ENCODE data around the gene PEX5L. TPM values are rescaled to one million over a fixed set of nuclear protein-coding genes. Genes with fewer than 3 reads are reported as not detected.
"Not testable (repeated sequence)": the region's sequence is repeated elsewhere in the genome, so short reads cannot be mapped to it uniquely, and the experiment has no call there.

Gene PEX5L
- total and polyA plus RNA-seq, 2 experiments from 2014 or later, result 0.13 to 0.63 TPM

DNA sequence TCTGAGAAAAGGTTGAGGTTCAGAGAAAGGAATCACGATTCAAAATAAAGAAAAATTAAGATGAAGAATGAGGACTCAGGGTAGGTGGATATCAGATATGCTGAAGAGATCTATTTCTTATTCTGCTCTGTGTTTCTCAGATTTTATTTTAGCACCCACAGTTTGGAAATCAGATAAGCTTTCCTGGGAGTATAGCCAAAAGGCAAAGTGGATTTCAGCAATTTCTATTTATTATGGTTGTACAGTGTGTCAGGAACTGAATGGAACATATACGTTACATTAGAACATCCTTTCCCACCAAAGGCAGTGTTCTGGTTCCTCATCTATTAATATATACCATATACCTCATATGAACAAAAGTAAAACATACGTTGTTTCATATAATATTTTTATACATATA is 18.9 kb downstream of the PEX5L start:
- TF ChIP-seq, protein P1, sequence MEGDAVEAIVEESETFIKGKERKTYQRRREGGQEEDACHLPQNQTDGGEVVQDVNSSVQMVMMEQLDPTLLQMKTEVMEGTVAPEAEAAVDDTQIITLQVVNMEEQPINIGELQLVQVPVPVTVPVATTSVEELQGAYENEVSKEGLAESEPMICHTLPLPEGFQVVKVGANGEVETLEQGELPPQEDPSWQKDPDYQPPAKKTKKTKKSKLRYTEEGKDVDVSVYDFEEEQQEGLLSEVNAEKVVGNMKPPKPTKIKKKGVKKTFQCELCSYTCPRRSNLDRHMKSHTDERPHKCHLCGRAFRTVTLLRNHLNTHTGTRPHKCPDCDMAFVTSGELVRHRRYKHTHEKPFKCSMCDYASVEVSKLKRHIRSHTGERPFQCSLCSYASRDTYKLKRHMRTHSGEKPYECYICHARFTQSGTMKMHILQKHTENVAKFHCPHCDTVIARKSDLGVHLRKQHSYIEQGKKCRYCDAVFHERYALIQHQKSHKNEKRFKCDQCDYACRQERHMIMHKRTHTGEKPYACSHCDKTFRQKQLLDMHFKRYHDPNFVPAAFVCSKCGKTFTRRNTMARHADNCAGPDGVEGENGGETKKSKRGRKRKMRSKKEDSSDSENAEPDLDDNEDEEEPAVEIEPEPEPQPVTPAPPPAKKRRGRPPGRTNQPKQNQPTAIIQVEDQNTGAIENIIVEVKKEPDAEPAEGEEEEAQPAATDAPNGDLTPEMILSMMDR (IDR thresholded peaks at IDR 0.05; ENCODE audit: poor library complexity), result no peak
- no peak for TF ChIP-seq EZH2phosphoT487 (IDR thresholded peaks at IDR 0.05; ENCODE audit: low read depth, severe bottlenecking, unreplicated experiment)
- TF ChIP-seq EZH2 (IDR thresholded peaks at IDR 0.05; ENCODE audit: borderline replicate concordance), result no peak
- DNase-seq (ENCODE audit: low spot score), result no peak
- no peaks in the 10 kb centered on the region for H3K4me1 ChIP-seq (ENCODE audit: insufficient read depth)
- no peaks in the 10 kb centered on the region for H3K36me3 ChIP-seq (replicated peaks; ENCODE audit: insufficient read depth, low read depth)
- no peaks in the 10 kb centered on the region for H3K79me2 ChIP-seq
- no peaks in the 10 kb centered on the region for H4K20me1 ChIP-seq (ENCODE audit: insufficient read depth, poor library complexity, severe bottlenecking)
- H3K9me3 ChIP-seq (ENCODE audit: low read depth), result no peaks in the 10 kb centered on the region
- H3K27ac ChIP-seq, result no peak overlapping the region
- WGBS (ENCODE audit: low lambda C conversion rate, missing lambda C conversion rate), result 87% methylated on average over 3 of the region's 3 CpGs
- no peak overlapping the region for H2AFZ ChIP-seq
- H3K4me3 ChIP-seq, result no peak overlapping the region
- H3K9me2 ChIP-seq (replicated peaks; ENCODE audit: insufficient read depth), result no peaks in the 10 kb centered on the region
- H3K27me3 ChIP-seq, result no peaks in the 10 kb centered on the region
- no peak overlapping the region for H3K4me2 ChIP-seq

- Histone ChIP-seq H2AFZ (no peak overlapping the region), H3K27me3 (no peaks in the 10 kb centered on the region), H3K4me2 (no peak overlapping the region), H3K4me1 (ENCODE audit: insufficient read depth) (no peaks in the 10 kb centered on the region), H3K4me3 (no peak overlapping the region), H3K79me2 (no peaks in the 10 kb centered on the region), H3K9me2 (replicated peaks; ENCODE audit: insufficient read depth) (no peaks in the 10 kb centered on the region), H4K20me1 (ENCODE audit: insufficient read depth, poor library complexity, severe bottlenecking) (no peaks in the 10 kb centered on the region), H3K36me3 (replicated peaks; ENCODE audit: insufficient read depth, low read depth) (no peaks in the 10 kb centered on the region), H3K27ac (no peak overlapping the region), H3K9me3 (ENCODE audit: low read depth) (no peaks in the 10 kb centered on the region)
- TF ChIP-seq EZH2phosphoT487 (IDR thresholded peaks at IDR 0.05; ENCODE audit: low read depth, severe bottlenecking, unreplicated experiment) (no peak), EZH2 (IDR thresholded peaks at IDR 0.05; ENCODE audit: borderline replicate concordance) (no peak)
- TF ChIP-seq, protein P1 (IDR thresholded peaks at IDR 0.05; ENCODE audit: poor library complexity), result no peak
- DNase-seq (ENCODE audit: low spot score), result no peak
- 72% methylated on average over 3 of the region's 3 CpGs for WGBS (ENCODE audit: low lambda C conversion rate, missing lambda C conversion rate)
These were observed 24.8 kb downstream of the PEX5L start for GRCh38 chr3:180011927-180012326.

- H3K36me3 ChIP-seq (replicated peaks; ENCODE audit: insufficient read depth, low read depth); DNase-seq (ENCODE audit: low spot score); H3K9me3 ChIP-seq (ENCODE audit: low read depth); H4K20me1 ChIP-seq (ENCODE audit: insufficient read depth, poor library complexity, severe bottlenecking); H2AFZ ChIP-seq; H3K4me2 ChIP-seq; H3K9me2 ChIP-seq (replicated peaks; ENCODE audit: insufficient read depth); H3K27ac ChIP-seq; H3K4me3 ChIP-seq; H3K27me3 ChIP-seq; H3K79me2 ChIP-seq; H3K4me1 ChIP-seq (ENCODE audit: insufficient read depth): not testable (repeated sequence)
- WGBS (ENCODE audit: low lambda C conversion rate, missing lambda C conversion rate), result 86% methylated on average over 3 of the region's 3 CpGs
These were observed 28.4 kb downstream of the PEX5L start for GRCh38 chr3:180008318-180008717.

DNA sequence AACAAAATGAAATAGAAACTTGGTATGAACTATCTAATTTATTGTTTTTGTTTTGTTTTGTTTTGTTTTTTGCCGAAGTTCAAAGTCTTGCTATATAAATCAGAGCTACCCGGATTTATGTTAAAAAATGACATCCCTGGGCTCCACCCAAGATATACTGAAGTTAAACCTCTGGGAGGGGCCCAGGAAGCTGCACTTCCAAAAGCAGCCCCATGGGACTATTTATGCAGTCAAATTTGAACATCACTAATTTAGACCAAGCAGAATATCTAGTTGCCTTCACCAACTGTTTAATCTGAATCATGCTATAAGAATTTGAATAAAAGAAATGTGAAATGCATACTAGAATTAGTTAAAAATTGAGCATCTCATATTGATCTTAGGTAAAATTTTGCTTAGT is 32.2 kb downstream of the PEX5L start:
- H3K27me3 ChIP-seq, result no peaks in the 10 kb centered on the region
- H3K4me1 ChIP-seq (ENCODE audit: insufficient read depth), result no peaks in the 10 kb centered on the region
- no peaks in the 10 kb centered on the region for H3K9me2 ChIP-seq (replicated peaks; ENCODE audit: insufficient read depth)
- H3K79me2 ChIP-seq, result no peaks in the 10 kb centered on the region
- H3K27ac ChIP-seq, result no peak overlapping the region
- H3K4me2 ChIP-seq, result no peak overlapping the region
- WGBS (ENCODE audit: low lambda C conversion rate, missing lambda C conversion rate), result 95% methylated on average over 2 of the region's 2 CpGs
- no peak for DNase-seq (ENCODE audit: low spot score)
- no peak overlapping the region for H2AFZ ChIP-seq
- no peaks in the 10 kb centered on the region for H4K20me1 ChIP-seq (ENCODE audit: insufficient read depth, poor library complexity, severe bottlenecking)
- TF ChIP-seq EZH2 (IDR thresholded peaks at IDR 0.05; ENCODE audit: borderline replicate concordance), result no peak
- TF ChIP-seq, protein P1 (IDR thresholded peaks at IDR 0.05; ENCODE audit: poor library complexity), result no peak
- no peak for TF ChIP-seq EZH2phosphoT487 (IDR thresholded peaks at IDR 0.05; ENCODE audit: low read depth, severe bottlenecking, unreplicated experiment)
- no peaks in the 10 kb centered on the region for H3K9me3 ChIP-seq (ENCODE audit: low read depth)
- no peaks in the 10 kb centered on the region for H3K36me3 ChIP-seq (replicated peaks; ENCODE audit: insufficient read depth, low read depth)
- H3K4me3 ChIP-seq, result no peak overlapping the region
